T-helper 2 cell (primary cell): ENCODE data around the gene NPRL2.

Experiments used
- DNase-seq, 5 experiments: peaks; one replicate each; pipeline versions ENCODE4 v3.0.0 to v3.0.0-alpha.2; 2012 to 2022

NPRL2 gene

GRCh38 chr3:50373146-50374051, 22.8 kb upstream of the NPRL2 start:
- no peak for DNase-seq

GRCh38 chr3:50372349-50372748, 21.8 kb upstream of the NPRL2 start:
- DNase-seq, result no peak

DNA sequence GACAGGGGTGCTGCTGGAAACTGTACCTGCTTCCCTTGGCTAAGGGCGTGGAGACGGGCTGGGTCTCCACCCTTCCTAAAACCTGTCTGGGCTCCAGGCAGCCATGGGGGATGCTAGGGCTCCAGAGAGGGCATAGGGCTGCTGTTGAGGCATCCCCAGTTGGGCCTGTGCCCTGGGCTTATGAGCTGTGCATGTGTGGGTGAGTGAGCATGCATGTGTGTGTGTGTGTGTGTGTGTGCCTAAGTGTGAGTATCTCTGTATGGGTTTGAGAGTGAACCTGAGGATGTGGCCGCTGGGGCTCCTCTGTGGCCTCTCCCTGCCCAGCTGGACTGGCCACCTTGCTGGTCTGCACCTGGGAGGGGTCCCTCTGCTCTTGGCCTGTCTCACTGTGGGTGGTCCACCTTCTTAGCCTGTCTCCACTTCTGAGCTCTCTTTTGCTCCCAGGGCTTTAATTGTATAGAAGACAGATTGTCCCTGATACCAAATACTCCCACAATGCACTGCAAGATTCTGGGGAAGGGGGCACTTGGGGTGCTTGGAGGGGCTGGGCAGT, 20.6 kb upstream of the NPRL2 start:
- DNase-seq, result peak in 1 of 5 experiments; percentile 50

DNA sequence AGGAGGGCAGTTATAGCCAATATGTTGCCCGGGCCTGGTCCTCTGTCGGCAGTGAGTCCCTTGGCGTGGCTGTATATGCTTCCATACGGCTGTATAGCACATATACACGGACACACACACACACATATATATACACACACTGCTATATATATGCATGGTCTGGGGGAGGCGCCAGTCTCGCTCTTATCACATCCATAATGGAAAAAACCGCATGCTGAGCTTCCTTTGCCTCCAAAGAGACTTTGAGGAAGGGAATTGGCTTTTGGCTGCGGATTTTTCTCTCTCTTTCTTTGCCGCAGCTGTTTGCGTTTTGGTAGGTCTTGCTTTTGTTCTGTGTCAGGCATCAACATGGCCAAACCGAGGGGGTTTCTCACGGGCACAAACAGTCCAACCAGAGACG, 20.0 kb upstream of the NPRL2 start:
- no peak for DNase-seq

- no peak for DNase-seq
Observed at GRCh38 chr3:50369012-50369670, 18.6 kb upstream of the NPRL2 start.

GRCh38 chr3:50365842-50366220, 15.3 kb upstream of the NPRL2 start:
- DNase-seq, result no peak

GRCh38 chr3:50365080-50365841, 14.7 kb upstream of the NPRL2 start:
- peak; percentile 90 to 95 (median 92) for DNase-seq

GRCh38 chr3:50364573-50365079, 14.1 kb upstream of the NPRL2 start:
- DNase-seq, result no peak

DNA sequence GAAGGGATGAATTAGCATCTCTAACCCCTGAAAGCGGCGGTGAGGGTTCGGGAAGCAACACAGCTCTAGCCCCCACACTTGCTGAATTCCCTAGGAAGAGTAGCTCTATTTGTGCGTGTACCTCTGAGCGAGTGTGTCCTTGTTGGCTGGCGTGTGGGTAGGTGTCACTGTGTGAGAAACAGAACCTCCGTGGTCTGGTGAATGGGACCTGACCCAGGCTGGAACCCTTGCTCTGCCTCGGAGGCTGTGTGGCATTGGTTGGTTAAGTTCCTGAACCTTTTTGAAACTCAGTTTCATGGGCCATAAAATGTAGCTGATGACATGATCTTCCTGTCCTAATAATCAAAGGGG, 9.2 kb upstream of the NPRL2 start:
- DNase-seq, result no peak

- peak; percentile 79 to 99 (median 94) for DNase-seq
Observed at GRCh38 chr3:50358911-50359759, 8.6 kb upstream of the NPRL2 start, which contains the start of gene TMEM115. TSS of gene TMEM115 (minus strand) at chr3:50359521. CDS start at chr3:50359063, 458 bp downstream.

DNA sequence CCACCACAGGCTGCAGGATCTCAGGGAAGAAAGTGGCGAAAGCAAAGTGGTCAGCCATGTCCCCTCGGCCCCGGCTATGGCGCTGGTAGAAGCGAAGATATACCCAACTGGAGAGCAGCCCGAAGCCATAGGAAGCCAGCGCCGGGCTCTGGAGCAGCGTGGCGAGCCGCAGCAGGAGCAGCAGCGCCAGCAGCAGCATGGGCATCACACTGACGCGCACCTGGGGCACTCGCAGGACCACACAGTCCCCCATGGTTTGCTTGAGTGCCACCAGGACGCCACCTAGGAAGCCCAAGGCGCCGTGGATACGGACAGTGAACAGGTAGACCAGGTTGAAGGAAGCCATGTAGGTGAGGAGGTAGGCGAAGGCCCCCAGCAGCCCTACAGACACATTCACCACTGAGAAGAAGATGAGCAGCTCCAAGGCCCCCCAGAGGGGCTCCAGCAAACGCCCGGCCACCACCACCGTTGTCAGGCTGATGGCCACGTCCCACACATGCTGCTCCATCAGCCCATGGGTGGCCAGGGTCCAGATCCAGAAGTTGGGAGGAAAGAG, 7.9 kb upstream of the NPRL2 start:
- no peak for DNase-seq

- DNase-seq, result no peak
Observed at GRCh38 chr3:50357481-50357880, 6.9 kb upstream of the NPRL2 start.

GRCh38 chr3:50356553-50356952, 6.0 kb upstream of the NPRL2 start:
- no peak for DNase-seq

- no peak for DNase-seq
Observed at GRCh38 chr3:50355829-50356552, 5.4 kb upstream of the NPRL2 start.

- DNase-seq, result no peak
Observed at GRCh38 chr3:50354850-50355249, 4.3 kb upstream of the NPRL2 start.

DNA sequence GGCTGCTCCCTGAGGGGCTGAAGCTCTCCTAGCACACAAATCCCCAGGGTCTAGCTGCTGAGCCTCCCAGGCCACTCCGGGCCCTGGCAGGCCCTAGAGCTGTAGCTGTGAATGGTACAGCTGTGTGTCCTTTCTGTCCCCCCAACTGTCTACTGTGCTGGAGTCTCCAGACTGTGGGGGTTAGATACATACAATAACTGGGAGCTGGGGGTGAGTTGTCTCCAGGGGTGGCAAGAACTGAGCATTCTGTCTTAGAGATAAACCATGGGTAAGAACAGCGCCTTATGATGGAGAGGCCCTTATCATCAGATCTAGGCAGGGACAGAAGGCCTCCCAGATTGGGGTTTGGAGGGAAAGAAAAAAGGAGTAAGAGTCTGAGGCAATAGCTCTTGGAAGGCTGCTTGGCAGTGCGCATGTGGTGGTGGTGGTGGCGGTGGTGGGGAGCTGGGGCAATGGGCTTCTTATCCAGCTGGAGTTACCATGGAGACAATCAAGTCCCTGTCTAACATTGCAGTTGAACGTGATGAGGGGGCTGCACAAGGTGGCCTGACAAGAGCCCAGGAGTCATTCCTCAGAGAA, 3.7 kb upstream of the NPRL2 start:
- DNase-seq, result no peak

DNA sequence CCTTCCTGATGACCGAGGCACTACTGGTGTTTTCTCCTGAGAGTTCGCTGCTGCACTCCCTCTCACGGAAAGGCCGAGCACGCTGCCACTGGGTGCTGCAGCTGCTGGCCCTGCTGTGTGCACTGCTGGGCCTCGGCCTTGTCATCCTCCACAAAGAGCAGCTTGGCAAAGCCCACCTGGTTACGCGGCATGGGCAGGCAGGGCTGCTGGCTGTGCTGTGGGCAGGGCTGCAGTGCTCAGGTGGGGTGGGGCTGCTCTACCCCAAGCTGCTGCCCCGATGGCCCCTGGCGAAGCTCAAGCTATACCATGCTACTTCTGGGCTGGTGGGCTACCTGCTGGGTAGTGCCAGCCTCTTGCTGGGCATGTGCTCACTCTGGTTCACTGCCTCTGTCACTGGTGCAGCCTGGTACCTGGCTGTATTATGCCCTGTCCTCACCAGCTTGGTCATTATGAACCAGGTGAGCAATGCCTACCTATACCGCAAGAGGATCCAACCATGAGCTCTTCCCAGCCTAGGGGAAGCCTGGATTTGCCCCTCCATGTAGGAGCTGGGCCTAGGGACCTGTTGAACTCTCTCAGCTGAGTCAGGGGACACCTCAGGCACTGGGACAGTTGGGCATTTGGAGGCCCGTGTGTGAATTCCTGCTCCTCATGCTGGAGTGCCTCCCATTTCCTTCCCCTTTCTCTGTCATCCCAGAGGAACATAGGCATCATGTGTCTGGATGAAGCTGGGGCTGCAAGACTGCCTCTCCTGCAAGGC, 2.9 kb upstream of the NPRL2 start:
- DNase-seq, result no peak

DNA sequence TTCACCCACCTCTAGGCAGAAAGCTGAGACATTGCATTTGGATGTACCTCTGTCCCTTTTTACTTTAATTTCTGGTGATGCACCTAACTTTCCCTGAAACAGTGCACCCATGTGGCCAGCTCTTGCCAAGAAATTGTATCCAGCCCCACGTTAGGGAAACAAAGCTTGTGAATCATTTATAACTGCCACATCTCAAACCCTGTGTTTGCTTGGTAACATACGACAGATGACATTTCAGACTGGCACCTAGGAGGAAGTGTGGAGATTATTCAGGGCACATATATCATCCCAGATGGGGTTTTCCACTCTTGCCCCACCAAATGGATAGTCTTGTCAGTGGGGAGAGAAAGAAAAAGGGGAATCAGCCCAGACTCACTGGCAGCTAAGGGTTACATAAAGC, 2.2 kb upstream of the NPRL2 start:
- DNase-seq, result peak in 1 of 5 experiments; percentile 44

DNA sequence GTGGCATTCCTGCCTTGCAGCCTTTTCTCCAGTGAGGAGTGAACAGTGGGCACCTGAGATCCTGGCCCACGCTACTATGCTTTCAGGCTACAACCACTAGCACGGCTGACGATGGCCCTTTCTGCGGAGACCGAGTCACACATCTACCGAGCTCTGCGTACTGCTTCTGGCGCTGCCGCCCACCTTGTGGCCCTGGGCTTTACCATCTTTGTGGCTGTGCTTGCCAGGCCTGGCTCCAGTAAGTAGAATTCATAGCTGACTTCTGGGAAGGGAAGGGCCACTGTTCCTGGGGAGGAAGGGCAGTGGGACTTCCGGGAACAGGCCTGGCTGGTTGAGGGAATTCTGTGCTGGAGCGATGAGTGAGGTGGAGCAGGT, 735 bp upstream of the NPRL2 start:
- no peak for DNase-seq

GRCh38 chr3:50350213-50350526, 405 bp downstream of the NPRL2 start:
- DNase-seq, result no peak
